VCaP (cell line): ENCODE results near the gene RFX8.

Source experiments
- H3K27ac ChIP-seq: fragments of 450-650 bp; 2 replicates; pipeline ENCODE4 v1.5.1; 2017
- TF ChIP-seq, protein P1 (sequence below): fragments of 450-650 bp; conservative IDR thresholded peaks from 2 replicates; pipeline ENCODE4 v1.5.1; 2017; ENCODE audit warnings: mild to moderate bottlenecking, moderate library complexity

The RFX8 gene

DNA sequence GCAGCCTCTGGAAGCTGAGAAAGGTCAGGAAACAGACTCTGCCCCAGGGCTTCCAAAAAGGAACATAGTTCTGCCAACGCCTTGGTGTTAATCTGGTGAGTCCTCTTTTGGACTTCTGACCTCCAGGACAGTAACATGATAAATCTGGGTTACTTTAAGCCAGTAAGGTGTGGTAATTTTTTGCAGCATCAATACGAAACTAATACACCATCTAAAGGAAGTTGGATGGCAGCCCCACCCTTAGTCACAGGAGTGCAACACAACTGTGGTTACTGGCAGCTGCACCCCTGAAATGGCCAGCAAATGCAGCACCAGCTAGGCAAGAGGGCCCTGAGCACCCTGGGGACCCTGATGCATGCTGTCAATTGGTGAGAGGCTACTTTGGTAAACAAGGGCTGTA lies 113.4 kb downstream of the RFX8 start:
- no peak overlapping the region for H3K27ac ChIP-seq
- TF ChIP-seq, protein P1, sequence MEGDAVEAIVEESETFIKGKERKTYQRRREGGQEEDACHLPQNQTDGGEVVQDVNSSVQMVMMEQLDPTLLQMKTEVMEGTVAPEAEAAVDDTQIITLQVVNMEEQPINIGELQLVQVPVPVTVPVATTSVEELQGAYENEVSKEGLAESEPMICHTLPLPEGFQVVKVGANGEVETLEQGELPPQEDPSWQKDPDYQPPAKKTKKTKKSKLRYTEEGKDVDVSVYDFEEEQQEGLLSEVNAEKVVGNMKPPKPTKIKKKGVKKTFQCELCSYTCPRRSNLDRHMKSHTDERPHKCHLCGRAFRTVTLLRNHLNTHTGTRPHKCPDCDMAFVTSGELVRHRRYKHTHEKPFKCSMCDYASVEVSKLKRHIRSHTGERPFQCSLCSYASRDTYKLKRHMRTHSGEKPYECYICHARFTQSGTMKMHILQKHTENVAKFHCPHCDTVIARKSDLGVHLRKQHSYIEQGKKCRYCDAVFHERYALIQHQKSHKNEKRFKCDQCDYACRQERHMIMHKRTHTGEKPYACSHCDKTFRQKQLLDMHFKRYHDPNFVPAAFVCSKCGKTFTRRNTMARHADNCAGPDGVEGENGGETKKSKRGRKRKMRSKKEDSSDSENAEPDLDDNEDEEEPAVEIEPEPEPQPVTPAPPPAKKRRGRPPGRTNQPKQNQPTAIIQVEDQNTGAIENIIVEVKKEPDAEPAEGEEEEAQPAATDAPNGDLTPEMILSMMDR = no peak

DNA sequence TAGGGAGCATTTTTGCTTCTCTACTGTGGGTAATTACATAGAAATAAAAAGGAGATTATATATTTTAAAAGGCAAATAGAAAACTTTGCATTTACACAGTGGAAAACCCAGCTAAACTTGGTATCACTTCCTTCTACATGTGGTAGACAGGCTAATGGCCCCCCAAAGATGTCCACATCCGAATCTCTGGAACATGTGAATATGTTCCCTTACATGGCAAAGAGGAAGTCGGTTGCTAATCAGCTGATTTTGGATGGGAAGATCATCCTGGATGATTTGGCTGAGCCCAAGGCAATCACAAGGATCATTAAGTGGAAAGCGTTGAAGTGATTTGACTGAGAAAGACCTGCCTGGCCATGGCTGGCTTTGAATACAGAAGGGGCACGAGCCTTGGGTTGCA lies 113.8 kb downstream of the RFX8 start:
- H3K27ac ChIP-seq = no peak overlapping the region
- TF ChIP-seq, protein P1 = no peak

DNA sequence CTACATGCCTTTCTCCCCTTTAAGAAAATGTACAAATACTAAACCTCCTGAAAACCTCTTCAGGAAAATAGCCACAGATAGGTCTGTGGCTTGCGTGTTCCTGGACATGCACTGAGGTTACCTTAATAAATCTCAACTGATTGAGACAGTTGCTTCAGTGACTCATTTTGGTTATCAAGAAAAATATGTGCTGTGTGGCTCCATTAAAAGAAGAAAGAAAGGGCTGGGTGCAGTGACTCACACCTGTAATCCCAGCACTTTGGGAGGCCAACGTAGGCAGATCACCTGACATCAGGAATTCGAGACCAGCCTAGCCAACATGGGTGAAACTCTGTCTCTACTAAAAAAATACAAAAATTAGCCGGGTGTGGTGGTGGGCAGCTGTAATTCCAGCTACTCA lies 114.7 kb downstream of the RFX8 start:
- H3K27ac ChIP-seq = no peak overlapping the region
- TF ChIP-seq, protein P1 = no peak

DNA sequence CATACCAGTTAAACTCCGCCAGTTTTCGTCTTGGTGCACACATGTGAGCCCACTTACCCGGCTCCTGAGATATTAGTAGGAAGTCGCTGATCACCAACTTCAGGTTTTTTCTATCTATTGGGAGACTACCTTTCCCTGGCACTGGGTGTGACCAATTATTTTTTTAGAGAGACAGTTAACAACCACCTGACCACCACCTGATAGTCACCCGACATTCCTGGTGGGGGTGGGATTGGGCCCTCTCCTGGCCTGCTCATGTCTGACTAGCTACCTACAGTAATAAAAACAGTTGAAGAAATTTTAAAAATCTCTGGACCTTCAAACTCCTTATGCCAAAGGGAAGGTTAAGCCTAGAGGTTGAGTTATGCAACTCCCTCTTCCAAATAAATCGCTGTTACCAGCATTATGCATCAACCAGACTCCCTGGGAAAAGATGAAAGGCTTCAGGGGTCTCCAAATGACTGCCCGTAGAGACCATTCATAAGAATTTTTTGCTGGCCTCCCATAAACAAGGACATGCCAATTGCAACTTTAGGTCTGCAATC lies 115.4 kb downstream of the RFX8 start:
- H3K27ac ChIP-seq = no peak overlapping the region
- TF ChIP-seq, protein P1 = no peak

DNA sequence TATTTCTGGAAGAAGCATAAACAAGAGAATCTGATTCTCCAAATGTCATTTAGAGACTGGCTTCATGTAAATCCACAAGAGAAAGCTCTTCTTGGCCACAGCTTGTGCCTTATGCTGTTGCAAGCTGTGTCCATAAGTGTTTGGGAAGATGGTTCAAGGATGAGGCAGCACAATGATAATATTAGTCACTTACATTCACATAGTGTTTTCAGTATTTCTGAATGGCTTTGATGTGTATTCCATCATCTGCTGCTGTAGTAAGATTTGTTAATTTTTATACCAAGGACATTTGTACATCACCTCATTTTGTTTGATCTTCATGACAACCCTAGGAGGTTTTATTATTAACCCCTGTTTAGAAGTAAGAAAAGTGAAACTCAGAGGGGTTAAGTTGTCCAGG lies 117.5 kb downstream of the RFX8 start:
- TF ChIP-seq, protein P1 = no peak
- no peak overlapping the region for H3K27ac ChIP-seq

DNA sequence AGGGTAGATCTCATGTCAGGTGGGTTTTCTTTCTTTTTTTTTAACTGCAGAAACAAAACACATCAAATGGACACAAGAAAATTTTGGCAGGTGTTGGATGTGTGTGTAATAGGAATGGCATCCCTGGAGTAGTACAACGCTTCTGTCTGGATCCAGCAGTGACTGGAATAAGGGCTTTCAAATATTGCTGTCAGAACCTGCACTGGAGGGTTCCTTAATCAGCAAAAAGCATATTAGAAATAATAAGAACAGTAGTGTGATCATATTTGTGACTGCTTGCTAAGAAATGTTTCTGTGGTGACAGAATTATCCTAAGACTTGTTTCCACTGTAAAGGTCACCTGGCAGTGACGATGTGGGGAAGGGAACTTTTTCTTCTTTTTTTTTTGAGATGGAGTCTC lies 118.4 kb downstream of the RFX8 start:
- TF ChIP-seq, protein P1 = no peak
- no peak overlapping the region for H3K27ac ChIP-seq

DNA sequence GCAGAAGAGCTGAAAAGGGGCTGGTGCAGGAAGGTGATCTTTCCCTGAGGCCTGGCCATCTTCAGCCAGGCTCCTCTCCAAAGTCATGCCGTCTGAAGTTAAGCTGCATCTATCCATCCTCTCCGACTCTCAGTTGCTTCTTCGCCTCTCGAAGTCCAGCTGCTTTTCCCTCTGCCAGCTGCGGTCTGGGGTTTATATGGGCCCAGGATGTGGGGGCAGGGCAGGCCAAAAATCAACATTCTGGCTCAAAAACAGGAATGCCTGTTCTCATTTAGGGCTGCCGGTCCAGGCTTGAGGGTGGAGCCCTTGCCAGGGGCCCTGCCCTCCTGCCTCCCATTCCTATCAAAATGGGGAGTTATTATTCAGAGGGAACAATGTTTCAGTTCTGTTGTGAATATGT lies 118.9 kb downstream of the RFX8 start:
- TF ChIP-seq, protein P1 = no peak
- H3K27ac ChIP-seq = no peak overlapping the region
